Stimulated activated CD4-positive, alpha-beta T cell treated with anti-CD3 and anti-CD28 coated beads, Interleukin-15, amount 100 ng/mL, for 48 hours (primary cell): Measurements from ENCODE around the gene PKDCC.

Experiments used
- DNase-seq, 2 donors: peaks; one replicate each; pipeline ENCODE4 v3.0.0-alpha.2; 2020; ENCODE audit warnings: low read depth in 2 of 2

Gene PKDCC

GRCh38 chr2:42050010-42050702, 2.3 kb downstream of the PKDCC start:
- DNase-seq: no peak

- no peak for DNase-seq
Observed at GRCh38 chr2:42050703-42051542, 3.1 kb downstream of the PKDCC start.

- no peak for DNase-seq
Observed at GRCh38 chr2:42051543-42052235, 3.9 kb downstream of the PKDCC start.

GRCh38 chr2:42052702-42053481, 5.1 kb downstream of the PKDCC start:
- DNase-seq: no peak

- no peak for DNase-seq
Observed at GRCh38 chr2:42053482-42053790, 5.6 kb downstream of the PKDCC start.

- DNase-seq: no peak
Observed at GRCh38 chr2:42053791-42054701, 6.2 kb downstream of the PKDCC start.

- DNase-seq: no peak
Observed at GRCh38 chr2:42054714-42055430, 7.1 kb downstream of the PKDCC start.

GRCh38 chr2:42055573-42056514, 8.0 kb downstream of the PKDCC start:
- no peak for DNase-seq

GRCh38 chr2:42057159-42057901, 9.5 kb downstream of the PKDCC start:
- DNase-seq: no peak

GRCh38 chr2:42057902-42058450, 10.2 kb downstream of the PKDCC start:
- no peak for DNase-seq

GRCh38 chr2:42059261-42059898, 11.6 kb downstream of the PKDCC start:
- DNase-seq: no peak

GRCh38 chr2:42060028-42060427, 12.2 kb downstream of the PKDCC start:
- DNase-seq: no peak

GRCh38 chr2:42060718-42061619, 13.1 kb downstream of the PKDCC start:
- no peak for DNase-seq

- DNase-seq: no peak
Observed at GRCh38 chr2:42061839-42062238, 14.0 kb downstream of the PKDCC start.

- DNase-seq: no peak
Observed at GRCh38 chr2:42063431-42064171, 15.8 kb downstream of the PKDCC start.

- DNase-seq: no peak
Observed at GRCh38 chr2:42064417-42064942, 16.7 kb downstream of the PKDCC start.
